ENCODE data around the gene CHMP4B.

DNA sequence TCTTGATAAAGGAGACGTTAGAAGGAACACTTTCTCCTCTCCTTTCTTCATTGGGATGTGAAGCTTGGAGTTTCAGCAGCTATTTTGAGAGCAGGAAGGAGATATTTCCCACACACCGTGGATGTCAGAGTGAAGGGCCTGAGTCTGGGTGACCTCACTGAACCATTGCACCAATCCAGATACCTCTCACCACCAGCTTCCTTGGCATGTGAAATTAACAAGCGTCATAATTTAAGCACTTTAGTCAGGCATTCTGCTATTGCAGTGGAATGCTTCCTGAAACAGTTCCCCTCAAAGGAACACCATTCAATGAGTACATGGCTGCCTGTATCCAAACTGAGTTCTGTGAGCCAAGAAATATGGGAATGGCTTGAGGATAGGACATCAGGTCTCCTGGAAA is 83.7 kb downstream of the CHMP4B start:
- TF ChIP-seq POLR2A (IDR thresholded peaks at IDR 0.05): no peak
- TF ChIP-seq, protein P1, sequence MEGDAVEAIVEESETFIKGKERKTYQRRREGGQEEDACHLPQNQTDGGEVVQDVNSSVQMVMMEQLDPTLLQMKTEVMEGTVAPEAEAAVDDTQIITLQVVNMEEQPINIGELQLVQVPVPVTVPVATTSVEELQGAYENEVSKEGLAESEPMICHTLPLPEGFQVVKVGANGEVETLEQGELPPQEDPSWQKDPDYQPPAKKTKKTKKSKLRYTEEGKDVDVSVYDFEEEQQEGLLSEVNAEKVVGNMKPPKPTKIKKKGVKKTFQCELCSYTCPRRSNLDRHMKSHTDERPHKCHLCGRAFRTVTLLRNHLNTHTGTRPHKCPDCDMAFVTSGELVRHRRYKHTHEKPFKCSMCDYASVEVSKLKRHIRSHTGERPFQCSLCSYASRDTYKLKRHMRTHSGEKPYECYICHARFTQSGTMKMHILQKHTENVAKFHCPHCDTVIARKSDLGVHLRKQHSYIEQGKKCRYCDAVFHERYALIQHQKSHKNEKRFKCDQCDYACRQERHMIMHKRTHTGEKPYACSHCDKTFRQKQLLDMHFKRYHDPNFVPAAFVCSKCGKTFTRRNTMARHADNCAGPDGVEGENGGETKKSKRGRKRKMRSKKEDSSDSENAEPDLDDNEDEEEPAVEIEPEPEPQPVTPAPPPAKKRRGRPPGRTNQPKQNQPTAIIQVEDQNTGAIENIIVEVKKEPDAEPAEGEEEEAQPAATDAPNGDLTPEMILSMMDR (IDR thresholded peaks at IDR 0.05 in 4 of 5, conservative IDR thresholded peaks at IDR 0.05 in 1 of 5): no peak
